ENCODE data around the gene RAB11FIP5. TPM values are rescaled to one million over a fixed set of nuclear protein-coding genes. Genes with fewer than 3 reads are reported as not detected.
A peak's percentile ranks its signal among the peaks of the same experiment; 100 is the strongest.

Gene RAB11FIP5
- total and polyA plus RNA-seq, 2 donors (not counting 3 experiments of a cell fraction or from before 2014, with no cell fraction given): 36.6 to 47.0 TPM

GRCh38 chr2:73083886-73084800, 28.6 kb downstream of the RAB11FIP5 start:
- CTCF ChIA-PET: interaction anchor here (0.7 to 7.9 kb wide), 19 partner anchors 10 to 197 kb away, joined by 3 to 208 read pairs (median 5); partner anchors contain the start of genes RAB11FIP5, SFXN5, SMYD5 and SPR
- peaks cover 49% of the 10 kb centered on the region for H3K79me2 ChIP-seq (ENCODE audit: control insufficient read depth, insufficient read depth, low read length)
- peak overlapping the region; percentile 40 for H3K27ac ChIP-seq (ENCODE audit: insufficient read depth, low read depth, low read length)
- no peak overlapping the region for H3K9ac ChIP-seq (replicated peaks; ENCODE audit: extremely low read depth, insufficient read depth, low read length)
- intact Hi-C loops (cut with micrococcal nuclease): loop anchor here (1.0 kb wide), 2 partner anchors 13 to 192 kb away; partner anchors contain the start of gene SFXN5
- peaks cover 6 to 39% of the 10 kb centered on the region in 2 experiments for H3K36me3 ChIP-seq (ENCODE audit: control insufficient read depth in 2 of 2, extremely low read depth in 1 of 2, insufficient read depth in 2 of 2, low read length in 2 of 2)
- peaks cover 20% of the 10 kb centered on the region for H3K4me1 ChIP-seq (ENCODE audit: control insufficient read depth, extremely low read depth, insufficient read depth, low read length)
- H3K4me3 ChIP-seq (replicated peaks in 1 of 3; ENCODE audit: insufficient read depth in 1 of 3, low read depth in 1 of 3, low read length in 3 of 3): no peak overlapping the region
- no peak overlapping the region for H3K4me2 ChIP-seq (ENCODE audit: insufficient read depth, low read length)
- no peaks in the 10 kb centered on the region for H3K27me3 ChIP-seq (ENCODE audit: control insufficient read depth in 2 of 2, insufficient read depth in 2 of 2, low read length in 2 of 2)
- peak; percentile 83 for DNase-seq (ENCODE audit: low read depth, low spot score)
- POLR2A ChIA-PET: no interaction called here
- dilution Hi-C loops (cut with MboI; ENCODE audit: extremely low pct_ligation_motif_present, low sequenced_read_pairs): no loop called here
- no peak overlapping the region for H2AFZ ChIP-seq (ENCODE audit: low read depth, low read length)
- no peaks in the 10 kb centered on the region for H3K9me1 ChIP-seq (replicated peaks; ENCODE audit: control insufficient read depth, extremely low read depth, insufficient read depth, low read length)
- FAIRE-seq: peak; percentile 63
- H3K9me3 ChIP-seq (replicated peaks; ENCODE audit: control insufficient read depth, insufficient read depth, low read length): no peaks in the 10 kb centered on the region
- no TSS peak for BruUV-seq (replicated peaks)
- no peak for TF ChIP-seq JUN (IDR thresholded peaks at IDR 0.05; ENCODE audit: borderline replicate concordance, insufficient read depth, insufficient read length, low read depth)
- peak; percentile 27 for TF ChIP-seq POLR2AphosphoS5 (IDR thresholded peaks at IDR 0.05; ENCODE audit: insufficient read depth, low read depth, low read length)
- no peaks in the 10 kb centered on the region for H4K20me1 ChIP-seq (replicated peaks; ENCODE audit: control insufficient read depth, extremely low read depth, insufficient read depth, low read length)

GRCh38 chr2:73082523-73083410, 30.0 kb downstream of the RAB11FIP5 start:
- dilution Hi-C loops (cut with MboI; ENCODE audit: extremely low pct_ligation_motif_present, low sequenced_read_pairs) (no loop called here), intact Hi-C loops (cut with micrococcal nuclease) (no loop called here)
- Histone ChIP-seq H3K9me3 (replicated peaks; ENCODE audit: control insufficient read depth, insufficient read depth, low read length) (no peaks in the 10 kb centered on the region), H3K4me1 (ENCODE audit: control insufficient read depth, extremely low read depth, insufficient read depth, low read length) (peaks cover 20% of the 10 kb centered on the region), H3K9me1 (replicated peaks; ENCODE audit: control insufficient read depth, extremely low read depth, insufficient read depth, low read length) (no peaks in the 10 kb centered on the region), H3K4me2 (ENCODE audit: insufficient read depth, low read length) (no peak overlapping the region), H3K79me2 (ENCODE audit: control insufficient read depth, insufficient read depth, low read length) (peaks cover 42% of the 10 kb centered on the region), H3K27me3 (ENCODE audit: control insufficient read depth in 2 of 2, insufficient read depth in 2 of 2, low read length in 2 of 2) (no peaks in the 10 kb centered on the region), H3K4me3 (replicated peaks in 1 of 3; ENCODE audit: insufficient read depth in 1 of 3, low read depth in 1 of 3, low read length in 3 of 3) (no peak overlapping the region), H3K27ac (ENCODE audit: insufficient read depth, low read depth, low read length) (no peak overlapping the region), H4K20me1 (replicated peaks; ENCODE audit: control insufficient read depth, extremely low read depth, insufficient read depth, low read length) (no peaks in the 10 kb centered on the region), H2AFZ (ENCODE audit: low read depth, low read length) (no peak overlapping the region), H3K9ac (replicated peaks; ENCODE audit: extremely low read depth, insufficient read depth, low read length) (no peak overlapping the region), H3K36me3 (ENCODE audit: control insufficient read depth in 2 of 2, extremely low read depth in 1 of 2, insufficient read depth in 2 of 2, low read length in 2 of 2) (peaks cover 5 to 26% of the 10 kb centered on the region in 2 experiments)
- POLR2A ChIA-PET: interaction anchor here (0.6 kb wide), 1 partner anchor 84 kb away, joined by 3 read pairs; no protein-coding TSS in a partner anchor
- no peak for TF ChIP-seq MYC (IDR thresholded peaks at IDR 0.05; ENCODE audit: low read depth, low read length)
- TF ChIP-seq POLR2AphosphoS5 (IDR thresholded peaks at IDR 0.05; ENCODE audit: insufficient read depth, low read depth, low read length): no peak
- no peak for TF ChIP-seq GATA2 (IDR thresholded peaks at IDR 0.05; ENCODE audit: insufficient read depth, insufficient read length, low read depth, low read length)
- no peak for TF ChIP-seq EZH2 (IDR thresholded peaks at IDR 0.05; ENCODE audit: borderline replicate concordance, low read depth, low read length, severe bottlenecking)
- no peak for TF ChIP-seq CTCF (IDR thresholded peaks at IDR 0.05; ENCODE audit: extremely low read depth in 1 of 2, insufficient read depth in 1 of 2, low read depth in 1 of 2, low read length in 2 of 2)
- TF ChIP-seq FOS (IDR thresholded peaks at IDR 0.05; ENCODE audit: borderline replicate concordance, insufficient read depth, low read length): no peak
- TF ChIP-seq POLR2A (IDR thresholded peaks at IDR 0.05; ENCODE audit: low read depth, low read length): no peak
- TF ChIP-seq JUN (IDR thresholded peaks at IDR 0.05; ENCODE audit: borderline replicate concordance, insufficient read depth, insufficient read length, low read depth): no peak
- TF ChIP-seq MAX (IDR thresholded peaks at IDR 0.05; ENCODE audit: insufficient read depth, insufficient read length): no peak
- CTCF ChIA-PET: interaction anchor here (1.1 to 7.9 kb wide), 4 partner anchors 29 to 94 kb away, joined by 3 to 208 read pairs (median 64); partner anchors contain the start of gene RAB11FIP5
- BruUV-seq (replicated peaks): no TSS peak
- no peak for DNase-seq (ENCODE audit: low read depth, low spot score)
- FAIRE-seq: no peak
